Small intestine (tissue), 7 donors: Measurements from ENCODE around the gene RGS3. TPM values are rescaled to one million over a fixed set of nuclear protein-coding genes. Genes with fewer than 3 reads are reported as not detected.

Experiments
- DNase-seq, 2 donors: peaks; one replicate each; pipeline versions ENCODE4 v3.0.0 to v3.0.0-alpha.2; 2013
- FAIRE-seq: peaks from 2 replicates; lab custom pipeline; 2012; peaks lifted over from hg19 to GRCh38; lab: Jason Lieb, UNC
- H3K27ac ChIP-seq, 3 donors: one replicate each; pipeline ENCODE4 v1.5.1; 2013; ENCODE audit warnings: low read length in 2 of 3, mild to moderate bottlenecking in 2 of 3, control low read depth in 1 of 3, inconsistent platforms in 1 of 3, low read depth in 1 of 3, moderate library complexity in 1 of 3
- H3K27me3 ChIP-seq, 3 donors: one replicate each; pipeline ENCODE4 v1.6.1; 2013; ENCODE audit warnings: low read length in 3 of 3, inconsistent platforms in 1 of 3; ENCODE audit not compliant: control insufficient read depth in 3 of 3, insufficient read depth in 3 of 3
- H3K36me3 ChIP-seq, 3 donors: one replicate each; pipeline ENCODE4 v1.6.1; 2013; ENCODE audit warnings: low read length in 3 of 3, inconsistent platforms in 1 of 3, low read depth in 1 of 3, mild to moderate bottlenecking in 1 of 3, moderate library complexity in 1 of 3; ENCODE audit not compliant: control insufficient read depth in 3 of 3, insufficient read depth in 2 of 3
- H3K4me1 ChIP-seq, 3 donors: one replicate each; pipeline ENCODE4 v1.6.1; 2013; ENCODE audit warnings: low read length in 2 of 3, inconsistent platforms in 1 of 3, low read depth in 1 of 3, mild to moderate bottlenecking in 1 of 3, moderate library complexity in 1 of 3; ENCODE audit not compliant: control insufficient read depth in 3 of 3, insufficient read depth in 2 of 3
- H3K4me3 ChIP-seq, 3 donors: one replicate each; pipeline ENCODE4 v1.5.1; 2013; ENCODE audit warnings: low read length in 3 of 3, control low read depth in 1 of 3, inconsistent platforms in 1 of 3, low read depth in 1 of 3, mild to moderate bottlenecking in 1 of 3, moderate library complexity in 1 of 3
- H3K9me3 ChIP-seq, 2 donors: one replicate each; pipeline ENCODE4 v1.6.1; 2013; ENCODE audit warnings: low read depth in 1 of 2, low read length in 1 of 2; ENCODE audit not compliant: control insufficient read depth in 2 of 2, insufficient read depth in 1 of 2
- WGBS, 3 donors: extraction: QIAGEN DNeasy Blood & Tissue Kit; methylation state at CpG; one replicate each; pipeline ENCODE4 v1.1.7; 2013; 5-methylcytosine and 5-hydroxymethylcytosine counted together
- polyA plus RNA-seq, 4 donors: library from polyadenylated mRNA; stranded (reverse) in 3 of 4; unstranded in 1 of 4; fragments of 200-250 nt in 3 of 4; fragments of 120-200 nt in 1 of 4; gene quantifications; one replicate each; pipeline versions ENCODE4 v1.2.1 to v1.2.3, GENCODE V29; 2013
- donor health status: healthy with polysubstance abuse.
- donor health status: control.
- donor health status: control.
- donor health status: Bipolar disorder and iron deficiency.
- donor health status: healthy.

RGS3 gene
- polyA plus RNA-seq, 4 donors = 23.0 to 37.0 (median 26.4) TPM

DNA sequence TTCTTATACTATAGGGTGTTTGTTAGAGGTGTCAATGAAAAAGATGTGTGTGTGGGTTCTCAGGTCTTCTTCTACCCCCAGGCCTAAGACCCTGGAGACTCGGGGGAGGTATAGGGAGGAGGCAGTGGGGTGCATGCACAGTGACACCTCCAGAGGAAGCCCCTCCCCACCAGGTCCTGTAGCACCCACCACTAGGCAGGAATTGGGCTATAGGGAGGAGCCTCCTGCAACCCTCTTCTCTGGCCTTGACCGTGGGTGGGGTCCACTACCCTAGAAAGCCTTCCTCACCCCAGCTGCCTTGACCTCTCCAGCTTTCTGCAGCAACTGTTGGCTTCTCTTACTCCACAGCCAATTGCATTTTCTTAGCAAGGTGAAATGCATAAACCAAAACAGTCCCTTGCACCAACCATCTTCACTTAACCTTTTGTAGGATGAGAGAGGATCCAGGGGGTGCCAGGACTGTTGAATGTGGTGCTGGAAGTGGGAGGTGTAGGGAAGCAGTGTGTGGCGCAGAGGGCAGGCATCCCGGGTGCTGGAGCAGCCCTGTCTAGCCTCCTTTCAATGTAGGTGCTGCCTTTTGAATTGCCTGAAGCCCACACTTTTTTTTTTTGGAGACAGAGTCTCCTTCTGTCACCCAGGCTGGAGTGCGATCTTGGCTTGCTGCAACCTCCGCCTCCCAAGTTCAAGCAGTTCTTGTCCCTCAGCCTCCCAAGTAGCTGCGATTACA, 128.5 kb downstream of the RGS3 start:
- WGBS, 3 donors = 76 to 77% (median 77%) methylated on average over 7 of the region's 7 CpGs
- Histone ChIP-seq H3K4me3 (no peak overlapping the region), H3K27me3 (no peaks in the 10 kb centered on the region), H3K36me3 (peaks cover 6 to 65% (median 19%) of the 10 kb centered on the region in 3 donors), H3K4me1 (peaks cover 0 to 15% (median 0%) of the 10 kb centered on the region in 3 donors), H3K9me3 (no peaks in the 10 kb centered on the region), H3K27ac (no peak overlapping the region)
- no peak for FAIRE-seq
- no peak for DNase-seq

DNA sequence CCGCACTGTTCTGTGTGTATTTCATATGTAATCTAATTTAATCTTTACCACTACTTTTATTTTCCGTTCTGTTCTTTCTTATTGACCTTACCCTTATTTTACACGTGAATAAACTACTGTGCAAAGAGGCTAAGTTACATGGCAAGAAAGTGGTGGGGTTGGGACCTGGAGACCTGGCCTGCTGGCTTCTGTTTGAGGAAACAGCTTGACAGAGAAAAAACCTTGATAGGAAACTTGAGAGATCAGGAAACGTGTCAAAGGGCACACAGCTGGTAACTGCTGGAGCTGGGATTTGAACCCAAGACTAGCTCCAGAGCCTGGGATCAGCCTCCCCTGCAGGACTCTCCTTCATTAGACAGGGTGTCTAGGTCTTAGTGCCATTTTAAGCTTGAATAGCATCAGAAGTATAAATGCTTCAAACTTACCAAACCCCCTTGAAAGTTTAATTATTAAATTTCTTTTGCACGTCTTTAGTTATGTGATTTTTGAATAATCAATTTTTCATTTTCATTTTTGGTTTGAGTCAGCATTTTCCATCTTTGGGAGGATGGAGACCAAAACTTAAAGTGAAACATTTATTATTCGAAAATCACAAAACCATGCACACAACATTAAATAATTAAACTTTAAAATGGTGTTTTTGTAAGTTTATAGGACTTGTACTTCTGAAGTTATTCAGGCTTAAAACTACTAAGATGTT, 129.5 kb downstream of the RGS3 start:
- WGBS, 3 donors = 67 to 78% (median 72%) methylated on average over 6 of the region's 6 CpGs
- Histone ChIP-seq H3K4me3 (no peak overlapping the region), H3K4me1 (peaks cover 0 to 15% (median 0%) of the 10 kb centered on the region in 3 donors), H3K9me3 (no peaks in the 10 kb centered on the region), H3K27me3 (no peaks in the 10 kb centered on the region), H3K27ac (peak overlapping the region in 2 of 3 donors; percentile 55 to 75), H3K36me3 (peaks cover 12 to 66% (median 19%) of the 10 kb centered on the region in 3 donors)
- no peak for DNase-seq
- FAIRE-seq = no peak

DNA sequence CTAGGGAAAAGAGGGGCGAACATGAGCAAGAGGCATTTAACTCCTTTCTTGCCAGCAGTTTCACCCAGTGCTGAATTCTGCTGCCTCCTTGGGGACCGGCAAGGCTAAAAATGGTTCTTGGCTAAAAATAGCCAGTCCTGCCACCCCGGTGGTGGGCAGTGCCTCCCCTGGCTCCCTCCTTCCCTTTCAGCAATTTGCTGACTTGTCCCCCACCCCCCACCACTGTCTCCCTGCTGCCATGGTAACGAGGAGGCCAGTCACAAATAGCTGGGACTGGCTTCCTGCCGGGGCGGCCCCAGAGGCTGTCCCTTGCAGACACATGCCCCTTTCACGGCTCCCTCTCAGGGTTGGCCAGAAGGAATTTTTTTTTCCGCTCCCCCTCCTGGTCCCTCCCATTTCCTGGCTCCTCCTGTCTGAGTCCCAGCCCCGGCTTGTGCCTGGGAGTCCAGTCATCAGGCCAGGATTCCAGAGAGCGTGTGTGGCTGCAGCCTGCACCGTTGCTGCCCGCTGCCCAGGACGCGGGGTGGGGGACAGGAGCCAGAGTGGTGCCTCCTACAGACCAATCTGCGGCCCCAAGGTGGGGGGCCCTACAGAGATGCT, 130.3 kb downstream of the RGS3 start:
- FAIRE-seq = no peak
- Histone ChIP-seq H3K9me3 (no peaks in the 10 kb centered on the region), H3K36me3 (peaks cover 12 to 67% (median 18%) of the 10 kb centered on the region in 3 donors), H3K4me3 (peak overlapping the region in 1 of 3 donors; percentile 58), H3K4me1 (peaks cover 0 to 15% (median 0%) of the 10 kb centered on the region in 3 donors), H3K27me3 (no peaks in the 10 kb centered on the region), H3K27ac (peak overlapping the region in 2 of 3 donors; percentile 60 to 75)
- peak in 1 of 2 donors; percentile 92 for DNase-seq
- 37 to 70% (median 57%) methylated on average over 15 of the region's 15 CpGs for WGBS, 3 donors

DNA sequence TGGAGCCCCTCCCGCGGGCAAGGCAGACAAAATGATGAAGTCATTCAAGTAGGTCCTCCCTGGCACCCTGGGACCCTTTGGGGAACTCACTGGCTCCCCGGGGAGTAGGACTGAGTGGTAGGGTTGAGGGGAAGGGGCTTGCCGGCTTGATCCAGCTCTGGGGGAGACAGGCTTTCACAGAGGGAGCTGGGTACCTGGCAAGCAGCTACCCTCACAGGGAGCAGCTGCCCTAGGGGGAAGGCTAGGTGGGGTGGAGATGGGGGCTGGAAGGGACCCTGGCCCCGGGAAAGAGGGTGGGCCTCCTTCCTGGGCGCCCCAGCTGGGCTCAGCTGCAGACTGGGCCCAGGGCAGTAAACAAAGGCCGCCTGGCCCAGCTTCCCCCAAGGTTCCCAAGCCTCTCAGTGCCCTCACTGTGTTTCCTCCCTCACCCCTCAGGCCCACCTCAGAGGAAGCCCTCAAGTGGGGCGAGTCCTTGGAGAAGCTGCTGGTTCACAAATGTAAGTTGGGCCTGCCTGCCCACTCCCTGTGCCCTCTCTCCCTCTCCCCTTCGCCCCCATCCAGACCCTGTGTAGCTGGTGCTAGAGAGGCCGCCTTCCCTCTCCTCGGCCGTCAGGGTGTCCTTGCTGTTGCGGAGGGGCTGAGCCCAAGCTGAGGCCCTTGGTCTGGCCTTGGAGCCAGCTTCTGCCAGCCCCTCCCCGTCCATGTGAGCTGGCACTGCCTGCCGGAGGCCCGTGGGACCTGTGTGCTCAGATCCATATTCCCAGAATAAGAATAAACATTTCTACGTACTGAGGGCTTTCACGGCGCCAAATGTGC, 131.2 kb downstream of the RGS3 start:
- Histone ChIP-seq H3K36me3 (peaks cover 12 to 70% (median 19%) of the 10 kb centered on the region in 3 donors), H3K4me3 (peak overlapping the region in 1 of 3 donors; percentile 58), H3K27me3 (no peaks in the 10 kb centered on the region), H3K9me3 (no peaks in the 10 kb centered on the region), H3K27ac (peak overlapping the region in 2 of 3 donors; percentile 60 to 67), H3K4me1 (peaks cover 0 to 15% (median 0%) of the 10 kb centered on the region in 3 donors)
- FAIRE-seq (no peak), DNase-seq (no peak)
- WGBS, 3 donors = 62 to 88% (median 79%) methylated on average over 18 to 19 of the region's 19 CpGs

DNA sequence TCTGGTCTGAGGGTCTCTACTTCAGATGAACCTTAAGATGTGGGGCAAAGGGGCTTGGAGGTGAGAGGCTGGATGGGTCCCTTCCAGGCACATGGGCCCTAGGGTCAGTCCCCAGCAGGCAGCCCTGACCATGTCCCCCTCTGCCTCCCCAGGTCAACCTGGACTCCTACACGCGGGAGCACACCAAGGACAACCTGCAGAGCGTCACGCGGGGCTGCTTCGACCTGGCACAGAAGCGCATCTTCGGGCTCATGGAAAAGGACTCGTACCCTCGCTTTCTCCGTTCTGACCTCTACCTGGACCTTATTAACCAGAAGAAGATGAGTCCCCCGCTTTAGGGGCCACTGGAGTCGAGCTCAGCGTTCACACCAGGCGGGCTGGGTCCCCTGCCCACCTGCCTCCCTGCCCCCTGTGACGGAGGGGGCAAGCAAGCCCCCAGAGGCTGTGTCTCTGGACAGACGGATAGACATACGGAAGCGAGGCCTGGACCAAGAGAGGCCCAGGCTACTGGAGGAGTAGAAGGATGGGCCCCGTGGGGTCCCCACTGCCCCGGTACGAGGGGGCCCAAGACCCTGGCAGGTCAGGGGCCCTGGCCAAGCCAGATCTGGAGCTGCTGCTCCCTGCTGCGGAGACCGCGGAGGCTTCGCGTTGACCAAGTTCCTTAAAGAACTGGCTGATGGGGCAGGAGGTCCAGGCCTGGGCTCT, 133.2 kb downstream of the RGS3 start:
- DNase-seq = no peak
- Histone ChIP-seq H3K27ac (no peak overlapping the region), H3K27me3 (no peaks in the 10 kb centered on the region), H3K4me3 (no peak overlapping the region), H3K4me1 (peaks cover 0 to 20% (median 0%) of the 10 kb centered on the region in 3 donors), H3K9me3 (no peaks in the 10 kb centered on the region), H3K36me3 (peaks cover 12 to 63% (median 20%) of the 10 kb centered on the region in 3 donors)
- no peak for FAIRE-seq
- WGBS, 3 donors = 91 to 98% (median 92%) methylated on average over 27 of the region's 27 CpGs

DNA sequence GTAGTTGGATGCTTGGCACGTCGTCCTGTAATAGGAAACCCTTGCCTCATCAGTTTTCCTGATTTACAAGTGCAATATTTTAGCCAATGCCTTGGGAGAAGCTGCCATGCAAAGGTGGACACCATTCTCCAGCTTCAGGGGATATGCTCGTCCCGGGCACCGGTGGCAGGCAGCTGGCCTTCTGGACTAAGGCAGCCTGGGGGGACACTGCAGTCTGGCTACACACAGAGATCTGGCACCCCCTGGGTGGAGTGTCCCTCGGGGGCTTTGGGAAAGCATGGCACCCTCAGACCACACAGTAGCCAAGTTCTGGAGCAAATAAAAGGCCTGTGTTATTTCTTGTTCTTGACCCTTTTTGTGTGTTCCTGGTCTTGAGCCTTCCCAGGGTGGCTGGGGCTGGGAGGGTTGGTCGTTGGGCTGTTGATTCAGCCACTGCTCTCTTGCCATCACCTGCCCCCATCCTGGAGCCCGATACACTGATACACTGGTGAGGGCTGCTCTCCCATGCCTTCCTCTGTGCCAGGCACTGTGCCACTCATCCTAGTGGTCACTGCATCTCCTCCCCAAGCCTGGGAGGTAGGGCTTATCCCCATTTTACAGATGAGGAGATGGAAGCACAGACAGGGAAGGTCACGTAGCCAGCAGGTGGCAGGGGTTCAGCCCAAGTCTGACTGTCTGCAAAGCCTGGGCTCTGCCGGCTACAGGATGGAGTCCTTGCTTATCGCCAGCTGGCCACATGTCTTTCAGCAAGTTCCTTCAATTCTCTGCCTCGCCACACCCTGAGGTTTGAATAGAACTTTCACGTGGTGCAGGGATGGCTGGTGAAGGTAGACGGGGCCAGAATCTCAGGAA, 134.1 kb downstream of the RGS3 start:
- no peak overlapping the region for H3K27ac ChIP-seq
- FAIRE-seq = no peak
- no peak for DNase-seq
- no peaks in the 10 kb centered on the region for H3K27me3 ChIP-seq
- peaks cover 12 to 55% (median 20%) of the 10 kb centered on the region in 3 donors for H3K36me3 ChIP-seq
- H3K4me1 ChIP-seq = peaks cover 2 to 28% (median 3%) of the 10 kb centered on the region in 3 donors
- WGBS, 3 donors = 78 to 89% (median 86%) methylated on average over 14 of the region's 14 CpGs
- H3K9me3 ChIP-seq = no peaks in the 10 kb centered on the region
- no peak overlapping the region for H3K4me3 ChIP-seq

DNA sequence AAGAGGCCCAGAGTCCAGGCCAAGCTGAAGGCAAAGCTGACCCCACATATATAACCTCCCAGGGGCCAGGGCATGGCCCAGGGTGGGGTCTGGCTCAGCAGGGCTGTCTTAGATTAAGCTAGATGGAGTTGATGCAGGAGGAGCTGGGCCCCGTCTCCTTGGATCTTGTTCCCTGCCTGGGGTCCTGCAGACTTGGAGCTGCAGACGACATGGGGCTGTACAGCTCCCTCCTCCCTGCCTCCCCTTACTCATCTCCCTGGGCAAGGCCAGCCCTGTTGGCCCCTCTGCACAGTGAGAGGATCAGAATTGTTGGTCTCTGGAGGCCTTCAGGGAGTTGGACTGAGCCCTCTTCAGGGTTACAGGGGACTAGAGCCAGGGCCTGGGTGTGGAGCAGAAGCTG, 134.9 kb downstream of the RGS3 start:
- Histone ChIP-seq H3K9me3 (no peaks in the 10 kb centered on the region), H3K4me3 (no peak overlapping the region), H3K4me1 (peaks cover 2 to 31% (median 3%) of the 10 kb centered on the region in 3 donors), H3K27me3 (no peaks in the 10 kb centered on the region), H3K27ac (no peak overlapping the region), H3K36me3 (peaks cover 12 to 55% (median 20%) of the 10 kb centered on the region in 3 donors)
- WGBS, 3 donors = 80 to 90% (median 83%) methylated on average over 2 of the region's 2 CpGs
- no peak for DNase-seq
- FAIRE-seq = no peak
